ENCODE data around the gene CERCAM. TPM values are rescaled to one million over a fixed set of nuclear protein-coding genes. Genes with fewer than 3 reads are reported as not detected.

Gene CERCAM
- total and polyA plus RNA-seq, 3 experiments from 2014 or later = 1.1 to 2.6 (median 1.9) TPM

DNA sequence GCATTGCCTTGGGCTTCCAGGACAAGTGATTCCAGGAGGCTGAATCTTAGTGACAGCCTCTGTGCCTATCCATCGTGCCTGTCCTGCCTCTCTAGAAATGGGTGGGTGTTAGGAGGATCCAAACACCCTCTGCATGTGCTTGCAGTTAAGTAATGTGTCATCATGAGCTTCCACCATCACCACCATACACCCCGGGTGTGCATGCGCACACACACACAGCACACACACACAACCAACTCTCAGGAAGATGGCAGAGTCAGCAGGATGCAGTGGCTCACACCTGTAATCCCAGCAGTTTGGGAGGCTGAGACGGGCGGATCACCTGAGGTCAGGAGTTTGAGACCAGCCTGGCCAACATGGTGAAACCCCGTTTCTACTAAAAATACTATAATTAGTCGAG, 22.8 kb upstream of the CERCAM start:
- Mint-ChIP-seq H3K9me3 (no peaks in the 10 kb centered on the region), H3K36me3 (peaks cover 4 to 8% (median 4%) of the 10 kb centered on the region in 3 donors), H3K4me1 (peaks cover 0 to 6% (median 2%) of the 10 kb centered on the region in 3 donors), H3K4me3 (no peak overlapping the region), H3K27ac (no peak overlapping the region), H3K27me3 (peaks cover 0 to 3% of the 10 kb centered on the region in 2 donors)
- Histone ChIP-seq H3K4me3 (ENCODE audit: low read length) (no peak overlapping the region), H3K36me3 (ENCODE audit: insufficient read depth, low read length) (no peaks in the 10 kb centered on the region), H3K27ac (ENCODE audit: low read depth, low read length) (no peak overlapping the region), H3K9me3 (ENCODE audit: low read length) (no peaks in the 10 kb centered on the region), H3K4me1 (ENCODE audit: insufficient read depth, low read length) (no peaks in the 10 kb centered on the region), H3K27me3 (ENCODE audit: insufficient read depth, low read length, poor library complexity, severe bottlenecking) (no peaks in the 10 kb centered on the region)
- ChIA-PET CTCF (no interaction called here), POLR2A (no interaction called here)
- no peak for DNase-seq

DNA sequence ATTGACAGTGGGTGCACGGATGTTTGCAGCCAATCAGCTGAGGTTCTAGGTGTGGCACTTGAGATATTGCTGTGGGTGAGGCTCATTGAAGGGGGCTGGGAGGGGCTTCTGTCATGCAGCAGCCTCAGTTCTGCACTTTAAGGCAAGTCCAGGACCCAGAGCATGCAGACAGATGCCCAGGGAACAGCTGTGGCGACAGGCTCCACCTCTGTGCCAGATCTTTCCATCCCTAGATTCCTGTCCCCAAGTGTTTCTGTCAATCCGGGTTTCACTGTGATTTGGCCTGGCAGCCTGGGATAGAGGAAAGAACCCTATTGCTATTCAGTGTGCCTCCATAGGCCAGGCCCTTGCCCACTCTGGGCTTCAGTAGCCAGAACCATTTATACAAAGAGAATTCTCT, 20.8 kb upstream of the CERCAM start:
- no peak overlapping the region for H3K4me3 Mint-ChIP-seq
- DNase-seq = no peak
- H3K36me3 ChIP-seq (ENCODE audit: insufficient read depth, low read length) = no peaks in the 10 kb centered on the region
- H3K4me1 ChIP-seq (ENCODE audit: insufficient read depth, low read length) = no peaks in the 10 kb centered on the region
- no peak overlapping the region for H3K4me3 ChIP-seq (ENCODE audit: low read length)
- no peaks in the 10 kb centered on the region for H3K9me3 Mint-ChIP-seq
- no peaks in the 10 kb centered on the region for H3K36me3 Mint-ChIP-seq
- no peak overlapping the region for H3K27ac Mint-ChIP-seq
- H3K9me3 ChIP-seq (ENCODE audit: low read length) = no peaks in the 10 kb centered on the region
- no peaks in the 10 kb centered on the region for H3K27me3 ChIP-seq (ENCODE audit: insufficient read depth, low read length, poor library complexity, severe bottlenecking)
- CTCF ChIA-PET = no interaction called here
- no peak overlapping the region for H3K27ac ChIP-seq (ENCODE audit: low read depth, low read length)
- peaks cover 0 to 6% (median 2%) of the 10 kb centered on the region in 3 donors for H3K4me1 Mint-ChIP-seq
- POLR2A ChIA-PET = no interaction called here
- H3K27me3 Mint-ChIP-seq = peaks cover 0 to 3% of the 10 kb centered on the region in 2 donors

DNA sequence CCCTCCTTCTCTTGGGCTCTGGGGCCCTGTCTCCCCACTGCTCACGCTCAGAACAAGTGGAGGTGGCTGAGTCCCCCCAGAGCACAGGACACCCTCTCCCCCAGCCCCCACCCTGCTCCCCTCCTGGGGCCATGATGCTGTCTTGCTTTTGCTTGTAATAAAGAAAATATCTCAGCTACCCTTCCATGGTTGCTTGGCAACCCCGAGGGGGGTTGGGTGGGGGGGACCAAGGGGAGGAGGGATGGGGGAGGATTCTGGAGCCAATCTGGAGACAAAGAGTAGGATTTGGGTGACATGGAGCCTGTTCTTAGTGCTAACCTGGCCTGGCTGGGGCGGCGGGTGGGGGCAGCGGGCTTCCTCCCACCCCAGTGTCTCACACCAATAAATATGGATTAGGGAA, 16.1 kb upstream of the CERCAM start:
- Histone ChIP-seq H3K4me1 (ENCODE audit: insufficient read depth, low read length) (no peaks in the 10 kb centered on the region), H3K36me3 (ENCODE audit: insufficient read depth, low read length) (no peaks in the 10 kb centered on the region), H3K27ac (ENCODE audit: low read depth, low read length) (no peak overlapping the region), H3K4me3 (ENCODE audit: low read length) (no peak overlapping the region), H3K27me3 (ENCODE audit: insufficient read depth, low read length, poor library complexity, severe bottlenecking) (no peaks in the 10 kb centered on the region), H3K9me3 (ENCODE audit: low read length) (no peaks in the 10 kb centered on the region)
- Mint-ChIP-seq H3K4me1 (no peaks in the 10 kb centered on the region), H3K9me3 (no peaks in the 10 kb centered on the region), H3K4me3 (no peak overlapping the region), H3K36me3 (no peaks in the 10 kb centered on the region), H3K27me3 (peaks cover 17 to 27% of the 10 kb centered on the region in 2 donors), H3K27ac (no peak overlapping the region)
- DNase-seq = no peak
- CTCF ChIA-PET = no interaction called here
- POLR2A ChIA-PET = no interaction called here

DNA sequence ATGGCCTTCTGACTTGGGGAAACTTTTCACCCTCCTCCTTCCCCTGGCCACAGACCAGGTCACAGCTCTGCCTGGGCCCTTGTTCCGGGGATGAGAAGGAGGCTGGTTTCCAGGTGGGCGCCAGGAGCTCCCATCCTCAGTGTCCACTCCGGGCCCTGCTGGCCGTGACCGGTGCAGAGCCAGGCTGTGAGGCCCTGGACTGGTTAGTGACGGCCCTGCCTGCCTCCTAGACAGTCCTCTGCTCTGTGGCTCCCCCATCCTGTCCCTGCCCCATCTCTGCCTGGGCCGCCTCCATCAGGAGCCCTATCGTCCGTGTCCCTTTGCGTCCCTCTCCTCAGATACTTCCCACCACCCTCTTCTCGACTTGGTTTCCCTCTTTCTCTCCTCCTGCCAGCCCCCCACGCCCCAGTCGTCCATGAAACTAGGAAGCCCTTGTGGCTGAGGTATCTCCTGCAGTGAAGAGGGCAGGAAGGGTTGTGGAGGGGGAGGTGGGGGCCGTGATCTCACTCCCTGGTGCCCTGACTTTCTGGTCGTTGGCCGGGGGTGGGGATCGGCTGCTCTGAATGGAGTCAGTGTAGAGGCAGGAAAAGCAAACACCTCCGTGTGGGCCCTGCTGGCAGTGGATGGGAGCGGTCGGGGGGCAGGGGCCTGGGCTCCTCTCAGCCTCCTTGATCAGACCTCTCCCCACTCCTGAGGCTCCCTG, 15.4 kb upstream of the CERCAM start:
- Histone ChIP-seq H3K4me3 (ENCODE audit: low read length) (no peak overlapping the region), H3K36me3 (ENCODE audit: insufficient read depth, low read length) (no peaks in the 10 kb centered on the region), H3K27ac (ENCODE audit: low read depth, low read length) (no peak overlapping the region), H3K9me3 (ENCODE audit: low read length) (no peaks in the 10 kb centered on the region), H3K4me1 (ENCODE audit: insufficient read depth, low read length) (no peaks in the 10 kb centered on the region), H3K27me3 (ENCODE audit: insufficient read depth, low read length, poor library complexity, severe bottlenecking) (no peaks in the 10 kb centered on the region)
- Mint-ChIP-seq H3K27ac (peak overlapping the region in 1 of 8 donors; percentile 77), H3K9me3 (no peaks in the 10 kb centered on the region), H3K27me3 (peaks cover 19 to 33% of the 10 kb centered on the region in 2 donors), H3K4me3 (no peak overlapping the region), H3K36me3 (no peaks in the 10 kb centered on the region), H3K4me1 (no peaks in the 10 kb centered on the region)
- ChIA-PET POLR2A (no interaction called here), CTCF (no interaction called here)
- no peak for DNase-seq

DNA sequence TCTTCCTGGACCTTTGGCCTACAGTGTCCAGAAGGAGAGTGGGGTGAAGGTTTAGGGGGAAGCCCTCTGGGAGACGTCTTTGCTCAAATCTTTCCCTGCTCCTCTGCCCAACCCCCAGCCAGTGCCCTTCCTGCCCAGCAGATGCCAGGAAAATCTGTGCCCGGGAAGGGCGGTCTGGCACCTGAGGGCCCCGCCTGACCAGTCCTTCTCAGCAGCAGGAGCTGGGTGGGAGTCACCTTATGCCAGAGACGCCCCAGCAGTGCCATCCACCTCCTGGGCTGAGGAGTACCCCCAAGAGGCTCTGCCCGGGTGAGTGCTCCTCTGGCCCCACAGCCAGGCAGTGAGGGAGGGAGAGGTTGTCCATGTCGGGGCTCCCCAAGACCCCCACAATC, 14.9 kb upstream of the CERCAM start:
- POLR2A ChIA-PET = no interaction called here
- H3K9me3 ChIP-seq (ENCODE audit: low read length) = no peaks in the 10 kb centered on the region
- Mint-ChIP-seq H3K36me3 (no peaks in the 10 kb centered on the region), H3K27me3 (peaks cover 21 to 36% of the 10 kb centered on the region in 2 donors), H3K9me3 (no peaks in the 10 kb centered on the region), H3K4me3 (no peak overlapping the region), H3K27ac (no peak overlapping the region), H3K4me1 (no peaks in the 10 kb centered on the region)
- no peaks in the 10 kb centered on the region for H3K4me1 ChIP-seq (ENCODE audit: insufficient read depth, low read length)
- no peak overlapping the region for H3K4me3 ChIP-seq (ENCODE audit: low read length)
- no peaks in the 10 kb centered on the region for H3K36me3 ChIP-seq (ENCODE audit: insufficient read depth, low read length)
- no peak for DNase-seq
- no peaks in the 10 kb centered on the region for H3K27me3 ChIP-seq (ENCODE audit: insufficient read depth, low read length, poor library complexity, severe bottlenecking)
- CTCF ChIA-PET = interaction anchor here (1.2 kb wide), 1 partner anchor 109 kb away, joined by 3 read pairs; no protein-coding TSS in a partner anchor
- no peak overlapping the region for H3K27ac ChIP-seq (ENCODE audit: low read depth, low read length)

DNA sequence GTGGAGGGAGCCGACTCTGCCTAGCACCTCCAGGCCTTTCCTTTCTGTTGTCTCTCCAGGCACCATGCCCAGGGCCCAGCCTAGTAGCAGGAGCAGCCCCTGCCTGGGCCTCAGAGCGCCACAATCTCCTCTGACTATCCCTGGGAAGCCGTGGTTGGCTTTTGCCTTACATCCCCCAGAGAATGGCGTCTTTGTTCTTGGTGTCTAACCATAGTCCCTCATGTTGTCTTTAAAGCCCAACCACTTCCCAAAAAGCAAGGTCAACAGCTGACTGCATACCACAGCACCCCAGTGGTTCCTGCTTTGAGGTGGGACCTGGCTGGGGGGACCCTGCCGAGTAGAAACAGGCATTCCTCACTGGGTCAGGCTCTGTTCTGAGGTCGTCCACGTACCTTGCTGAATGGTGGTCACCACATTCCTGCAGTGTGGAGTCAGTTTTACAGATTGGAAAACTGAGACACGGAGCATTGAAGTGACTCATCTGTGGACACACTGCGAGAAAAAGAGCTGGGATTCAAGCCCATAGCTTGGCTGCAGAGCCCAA, 13.7 kb upstream of the CERCAM start:
- Histone ChIP-seq H3K27ac (ENCODE audit: low read depth, low read length) (no peak overlapping the region), H3K36me3 (ENCODE audit: insufficient read depth, low read length) (no peaks in the 10 kb centered on the region), H3K9me3 (ENCODE audit: low read length) (no peaks in the 10 kb centered on the region), H3K4me1 (ENCODE audit: insufficient read depth, low read length) (no peaks in the 10 kb centered on the region), H3K27me3 (ENCODE audit: insufficient read depth, low read length, poor library complexity, severe bottlenecking) (no peaks in the 10 kb centered on the region), H3K4me3 (ENCODE audit: low read length) (no peak overlapping the region)
- no peak for DNase-seq
- POLR2A ChIA-PET = no interaction called here
- H3K36me3 Mint-ChIP-seq = no peaks in the 10 kb centered on the region
- no peaks in the 10 kb centered on the region for H3K4me1 Mint-ChIP-seq
- H3K27ac Mint-ChIP-seq = no peak overlapping the region
- H3K27me3 Mint-ChIP-seq = peaks cover 19 to 45% of the 10 kb centered on the region in 2 donors
- CTCF ChIA-PET = interaction anchor here (1.2 kb wide), 1 partner anchor 110 kb away, joined by 3 read pairs; no protein-coding TSS in a partner anchor
- no peak overlapping the region for H3K4me3 Mint-ChIP-seq
- H3K9me3 Mint-ChIP-seq = no peaks in the 10 kb centered on the region

DNA sequence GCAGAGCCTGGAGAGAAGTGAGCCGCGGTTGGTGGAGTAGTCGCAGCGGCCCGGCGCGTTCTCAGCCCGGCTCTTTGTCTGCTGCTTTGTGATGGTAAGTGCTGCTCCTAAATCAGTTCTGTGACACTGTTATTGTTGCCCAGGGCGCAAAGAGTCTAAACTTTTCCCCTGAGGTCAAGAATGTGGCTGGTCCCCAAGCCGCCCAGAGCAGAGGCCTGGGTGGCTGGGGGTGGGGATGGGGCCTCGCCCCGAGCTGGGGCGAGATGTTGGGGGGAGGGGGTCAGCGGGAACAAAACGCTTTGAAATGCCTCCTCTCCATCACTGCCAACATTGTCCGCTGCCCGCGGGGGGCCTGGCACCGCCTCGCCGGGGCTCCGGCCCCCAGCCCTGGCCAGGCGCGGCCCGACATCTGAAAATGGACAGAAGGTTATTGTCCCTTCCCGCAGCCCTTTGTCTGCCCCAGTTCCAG, 11.7 kb upstream of the CERCAM start:
- Histone ChIP-seq H3K36me3 (ENCODE audit: insufficient read depth, low read length) (no peaks in the 10 kb centered on the region), H3K27ac (ENCODE audit: low read depth, low read length) (no peak overlapping the region), H3K27me3 (ENCODE audit: insufficient read depth, low read length, poor library complexity, severe bottlenecking) (no peaks in the 10 kb centered on the region), H3K4me1 (ENCODE audit: insufficient read depth, low read length) (no peaks in the 10 kb centered on the region), H3K9me3 (ENCODE audit: low read length) (no peaks in the 10 kb centered on the region), H3K4me3 (ENCODE audit: low read length) (no peak overlapping the region)
- CTCF ChIA-PET = interaction anchor here (1.6 to 2.8 kb wide), 2 partner anchors 11 to 47 kb away, joined by 4 to 10 read pairs; no protein-coding TSS in a partner anchor
- Mint-ChIP-seq H3K27ac (no peak overlapping the region), H3K27me3 (peaks cover 21 to 53% of the 10 kb centered on the region in 2 donors), H3K4me1 (no peaks in the 10 kb centered on the region), H3K9me3 (peaks cover 0 to 2% (median 0%) of the 10 kb centered on the region in 5 donors), H3K4me3 (no peak overlapping the region), H3K36me3 (no peaks in the 10 kb centered on the region)
- POLR2A ChIA-PET = no interaction called here
- DNase-seq = no peak

DNA sequence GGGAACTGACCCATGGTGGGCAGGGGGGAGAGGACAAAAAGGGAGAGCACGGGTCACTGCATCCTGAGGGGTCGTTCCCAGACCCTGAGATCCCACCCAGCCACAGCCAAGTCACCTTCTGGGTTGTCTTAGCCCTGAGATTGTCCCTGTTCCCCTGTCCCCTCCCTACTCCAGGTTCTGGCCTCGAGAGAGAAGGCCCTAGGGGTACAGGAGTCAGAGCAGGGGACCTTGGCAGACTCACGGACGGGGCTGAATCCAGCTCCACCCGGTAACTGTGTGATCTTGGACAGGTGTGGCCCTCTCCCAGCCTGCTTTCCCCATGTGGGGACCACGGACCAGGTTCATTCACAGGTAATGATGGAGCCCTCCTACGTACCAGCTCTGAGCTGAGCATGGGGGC, 11.2 kb upstream of the CERCAM start:
- CTCF ChIA-PET = interaction anchor here (0.9 to 2.8 kb wide), 2 partner anchors 48 to 114 kb away, joined by 3 to 10 read pairs; no protein-coding TSS in a partner anchor
- no peaks in the 10 kb centered on the region for H3K4me1 Mint-ChIP-seq
- POLR2A ChIA-PET = no interaction called here
- H3K9me3 Mint-ChIP-seq = peaks cover 0 to 2% (median 0%) of the 10 kb centered on the region in 5 donors
- H3K4me1 ChIP-seq (ENCODE audit: insufficient read depth, low read length) = no peaks in the 10 kb centered on the region
- no peak overlapping the region for H3K27ac Mint-ChIP-seq
- peaks cover 22 to 57% of the 10 kb centered on the region in 2 donors for H3K27me3 Mint-ChIP-seq
- DNase-seq = no peak
- H3K36me3 Mint-ChIP-seq = no peaks in the 10 kb centered on the region
- H3K4me3 Mint-ChIP-seq = no peak overlapping the region
- H3K36me3 ChIP-seq (ENCODE audit: insufficient read depth, low read length) = no peaks in the 10 kb centered on the region
- no peaks in the 10 kb centered on the region for H3K9me3 ChIP-seq (ENCODE audit: low read length)
- H3K27ac ChIP-seq (ENCODE audit: low read depth, low read length) = no peak overlapping the region
- H3K4me3 ChIP-seq (ENCODE audit: low read length) = no peak overlapping the region
- no peaks in the 10 kb centered on the region for H3K27me3 ChIP-seq (ENCODE audit: insufficient read depth, low read length, poor library complexity, severe bottlenecking)
